GM12878 (cell line): ENCODE measurements around the gene UBASH3A. TPM values are rescaled to one million over a fixed set of nuclear protein-coding genes. Genes with fewer than 3 reads are reported as not detected.

Experiments used
- CBX5 ChIP-seq: sonication (generic); IDR thresholded peaks from 2 replicates; pipeline ENCODE4 v1.6.1; 2016; ENCODE audit warnings: low read depth, moderate library complexity, mild to moderate bottlenecking, inconsistent platforms
- MEF2B ChIP-seq: fragments of 450-650 bp; IDR thresholded peaks from 2 replicates; pipeline ENCODE4 v1.6.1; 2018; ENCODE audit warnings: mild to moderate bottlenecking, moderate library complexity; ENCODE audit not compliant: partially characterized antibody, poor library complexity, severe bottlenecking
- NBN ChIP-seq: fragments of 450-650 bp; IDR thresholded peaks from 2 replicates; pipeline ENCODE4 v1.6.1; 2016
- RBBP5 ChIP-seq: fragments of 200-600 bp; sonication (generic); conservative IDR thresholded peaks from 2 replicates; pipeline ENCODE4 v1.6.1; 2016
- SREBF2 ChIP-seq: IDR thresholded peaks from 2 replicates; pipeline ENCODE4 v1.6.1; 2012; ENCODE audit warnings: mild to moderate bottlenecking, low read length
- TCF7 ChIP-seq: IDR thresholded peaks from 2 replicates; pipeline ENCODE4 v1.6.1; 2014; ENCODE audit warnings: antibody characterized with exemption, borderline replicate concordance
- YY1 ChIP-seq: IDR thresholded peaks from 2 replicates; pipeline ENCODE4 v1.6.1; 2011; ENCODE audit warnings: low read depth, mild to moderate bottlenecking, low read length
- ZBTB40 ChIP-seq: fragments of 450-650 bp; IDR thresholded peaks from 2 replicates; pipeline ENCODE4 v1.6.1; 2016; ENCODE audit warnings: mild to moderate bottlenecking, moderate library complexity, borderline replicate concordance
- ZNF217 ChIP-seq: fragments of 450-650 bp; IDR thresholded peaks from 2 replicates; pipeline ENCODE4 v1.6.1; 2017; ENCODE audit warnings: antibody characterized with exemption, mild to moderate bottlenecking
- polyA plus RNA-seq, 11 experiments: library from polyadenylated mRNA; depleted of rRNA in 4 of 11; unstranded in 6 of 11; stranded (reverse) in 5 of 11; fragments of >200 nt; fragmentation: Nextera tagmentation in 4 of 11; fragmentation: Illumina TruSeq in 1 of 11; extraction: Ambion mirVana in 4 of 11; extraction: Trizol in 1 of 11; gene quantifications; 1 replicate in 1 of 11; 2 replicates in 10 of 11; pipeline versions ENCODE4 v1.2.1 to v1.2.3, GENCODE V29; 2011 to 2016; ENCODE audit warnings: inconsistent platforms in 2 of 11, missing spikeins in 2 of 11, low read depth in 1 of 11
- total RNA-seq, 4 experiments: library from RNA; depleted of rRNA in 3 of 4; stranded (reverse); fragments of >200 nt in 3 of 4; fragmentation: Illumina TruSeq in 1 of 4; extraction: Trizol in 1 of 4; gene quantifications; 2 replicates each; pipeline versions ENCODE4 v1.2.1 to v1.2.3, GENCODE V29; 2013 to 2021
- TF ChIP-seq, protein P1 (sequence below): fragments of 450-650 bp; IDR thresholded peaks from 2 replicates; pipeline ENCODE4 v1.6.1; 2016; ENCODE audit warnings: mild to moderate bottlenecking

UBASH3A gene
- total and polyA plus RNA-seq, 10 of the 15 experiments (the other 5 are each of a cell fraction or from before 2014, with no cell fraction given) = 0.04 to 0.39 (median 0.23) TPM; not detected in 1

DNA sequence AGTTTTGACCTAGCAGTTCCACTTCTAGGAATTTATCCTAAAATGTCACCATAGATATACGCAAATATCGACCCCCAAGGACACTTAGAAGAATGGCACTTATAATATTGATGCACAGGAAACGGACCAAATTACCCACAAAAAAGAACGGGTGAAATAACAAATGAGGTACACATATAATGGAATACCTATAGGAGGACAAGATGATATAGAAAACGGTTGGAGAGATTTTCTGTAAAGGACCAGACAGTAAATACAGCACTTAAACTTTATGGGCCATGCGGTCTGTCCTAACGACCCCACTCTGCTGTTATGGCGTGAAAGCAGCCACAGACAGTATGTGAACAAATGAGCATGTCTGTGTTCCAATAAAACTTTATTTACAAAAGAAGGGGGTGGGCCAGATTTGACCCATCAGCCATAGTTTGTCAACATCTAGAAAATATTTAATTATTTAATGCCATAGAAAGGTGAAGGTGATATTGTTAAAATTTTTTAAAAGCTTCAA is 10.2 kb upstream of the UBASH3A start (continued):
- peak; percentile 98 for TF ChIP-seq ZBTB40
- 0 out of 2 replicates have a peak, but pooled peaks have one; percentile 72 for TF ChIP-seq CBX5
- 0 out of 2 replicates have a peak, but pooled peaks have one; percentile 26 for TF ChIP-seq YY1
- no peak for TF ChIP-seq SREBF2
- TF ChIP-seq, protein P1, sequence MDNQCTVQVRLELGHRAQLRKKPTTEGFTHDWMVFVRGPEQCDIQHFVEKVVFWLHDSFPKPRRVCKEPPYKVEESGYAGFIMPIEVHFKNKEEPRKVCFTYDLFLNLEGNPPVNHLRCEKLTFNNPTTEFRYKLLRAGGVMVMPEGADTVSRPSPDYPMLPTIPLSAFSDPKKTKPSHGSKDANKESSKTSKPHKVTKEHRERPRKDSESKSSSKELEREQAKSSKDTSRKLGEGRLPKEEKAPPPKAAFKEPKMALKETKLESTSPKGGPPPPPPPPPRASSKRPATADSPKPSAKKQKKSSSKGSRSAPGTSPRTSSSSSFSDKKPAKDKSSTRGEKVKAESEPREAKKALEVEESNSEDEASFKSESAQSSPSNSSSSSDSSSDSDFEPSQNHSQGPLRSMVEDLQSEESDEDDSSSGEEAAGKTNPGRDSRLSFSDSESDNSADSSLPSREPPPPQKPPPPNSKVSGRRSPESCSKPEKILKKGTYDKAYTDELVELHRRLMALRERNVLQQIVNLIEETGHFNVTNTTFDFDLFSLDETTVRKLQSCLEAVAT = peak; percentile 71; the same call in 1 of the 2 replicates
- no peak for TF ChIP-seq RBBP5
- TF ChIP-seq NBN = peak; percentile 32; the same call in 1 of the 2 replicates
- 0 out of 2 replicates have a peak, but pooled peaks have one; percentile 12 for TF ChIP-seq ZNF217
- peak; percentile 6; the same call in 1 of the 2 replicates for TF ChIP-seq TCF7
- peak; percentile 20 for TF ChIP-seq MEF2B
- TF ChIP-seq, all 136 proteins: peak for 15
